GM12878 (cell line): Measurements from ENCODE around the gene GIGYF1. TPM values are rescaled to one million over a fixed set of nuclear protein-coding genes. Genes with fewer than 3 reads are reported as not detected.
A peak's percentile ranks its signal among the peaks of the same experiment; 100 is the strongest.

Experiments
- BCL3 ChIP-seq: IDR thresholded peaks from 2 replicates; pipeline ENCODE4 v1.6.1; 2011; ENCODE audit warnings: borderline replicate concordance, low read depth, mild to moderate bottlenecking, moderate library complexity, low read length; ENCODE audit not compliant: insufficient read depth, poor library complexity, severe bottlenecking
- CBX5 ChIP-seq: sonication (generic); IDR thresholded peaks from 2 replicates; pipeline ENCODE4 v1.6.1; 2016; ENCODE audit warnings: low read depth, moderate library complexity, mild to moderate bottlenecking, inconsistent platforms
- E4F1 ChIP-seq: fragments of 450-650 bp; IDR thresholded peaks from 2 replicates; pipeline ENCODE4 v1.6.1; 2018; ENCODE audit warnings: borderline replicate concordance, mild to moderate bottlenecking; ENCODE audit not compliant: partially characterized antibody
- EZH2 ChIP-seq: IDR thresholded peaks from 2 replicates; pipeline ENCODE4 v1.6.1; 2012; ENCODE audit warnings: low read depth, mild to moderate bottlenecking, control low read depth, inconsistent platforms, low read length, borderline replicate concordance; ENCODE audit not compliant: control insufficient read depth
- IRF3 ChIP-seq: fragments of 450-650 bp; IDR thresholded peaks from 2 replicates; pipeline ENCODE4 v1.6.1; 2014; ENCODE audit warnings: mild to moderate bottlenecking
- MEF2B ChIP-seq: fragments of 450-650 bp; IDR thresholded peaks from 2 replicates; pipeline ENCODE4 v1.6.1; 2018; ENCODE audit warnings: mild to moderate bottlenecking, moderate library complexity; ENCODE audit not compliant: partially characterized antibody, poor library complexity, severe bottlenecking
- NR2C1 ChIP-seq: fragments of 450-650 bp; IDR thresholded peaks from 2 replicates; pipeline ENCODE4 v1.6.1; 2017; ENCODE audit warnings: antibody characterized with exemption, mild to moderate bottlenecking, moderate library complexity
- SKIL ChIP-seq: fragments of 450-650 bp; IDR thresholded peaks from 2 replicates; pipeline ENCODE4 v1.6.1; 2017; ENCODE audit warnings: mild to moderate bottlenecking, low read depth, inconsistent platforms; ENCODE audit not compliant: poor library complexity, severe bottlenecking
- ZBTB11 ChIP-seq: fragments of 450-650 bp; formaldehyde crosslinking; IDR thresholded peaks from 2 replicates; pipeline ENCODE4 v1.5.0; 2022; ENCODE audit warnings: mild to moderate bottlenecking, missing genetic modification characterization
- ZBTB4 ChIP-seq: fragments of 450-650 bp; formaldehyde crosslinking; IDR thresholded peaks from 2 replicates; pipeline ENCODE4 v1.4.0; 2022; ENCODE audit warnings: mild to moderate bottlenecking, moderate library complexity
- polyA plus RNA-seq, 11 experiments: library from polyadenylated mRNA; depleted of rRNA in 4 of 11; unstranded in 6 of 11; stranded (reverse) in 5 of 11; fragments of >200 nt; fragmentation: Nextera tagmentation in 4 of 11; fragmentation: Illumina TruSeq in 1 of 11; extraction: Ambion mirVana in 4 of 11; extraction: Trizol in 1 of 11; gene quantifications; 1 replicate in 1 of 11; 2 replicates in 10 of 11; pipeline versions ENCODE4 v1.2.1 to v1.2.3, GENCODE V29; 2011 to 2016; ENCODE audit warnings: inconsistent platforms in 2 of 11, missing spikeins in 2 of 11, low read depth in 1 of 11
- total RNA-seq, 4 experiments: library from RNA; depleted of rRNA in 3 of 4; stranded (reverse); fragments of >200 nt in 3 of 4; fragmentation: Illumina TruSeq in 1 of 4; extraction: Trizol in 1 of 4; gene quantifications; 2 replicates each; pipeline versions ENCODE4 v1.2.1 to v1.2.3, GENCODE V29; 2013 to 2021

Gene GIGYF1
- total and polyA plus RNA-seq, 10 of the 15 experiments (the other 5 are each of a cell fraction or from before 2014, with no cell fraction given), result 0.31 to 47.2 (median 9.9) TPM

- no peak for TF ChIP-seq ZBTB4 (CRISPR knock-in tag)
- no peak for TF ChIP-seq IRF3
- no peak for TF ChIP-seq MEF2B
- no peak for TF ChIP-seq SKIL
- no peak for TF ChIP-seq NR2C1
- no peak for TF ChIP-seq CBX5
- no peak for TF ChIP-seq ZBTB11 (CRISPR knock-in tag)
- TF ChIP-seq EZH2, result no peak
- TF ChIP-seq E4F1, result no peak
- peak; percentile 31 for TF ChIP-seq BCL3
Observed at GRCh38 chr7:100705753-100706671, 12.0 kb upstream of the GIGYF1 start, which contains the start of gene POP7 (continued).
